ENCODE results near the gene LHFPL3. TPM values are rescaled to one million over a fixed set of nuclear protein-coding genes. Genes with fewer than 3 reads are reported as not detected.

The LHFPL3 gene
- polyA plus RNA-seq, 3 donors = 0.02 TPM; not detected in 2

GRCh38 chr7:104846731-104847130 is 518.3 kb downstream of the LHFPL3 start:
- H3K27ac ChIP-seq (ENCODE audit: low read depth, low read length) = no peak overlapping the region
- WGBS, 3 donors = 62 to 83% (median 74%) methylated on average over 1 of the region's 1 CpG

- no peak overlapping the region for H3K27ac ChIP-seq (ENCODE audit: low read depth, low read length)
- 50 to 58% (median 57%) methylated on average over 7 of the region's 7 CpGs for whole genome bisulfite sequencing, 3 donors
Observed at GRCh38 chr7:104848138-104848990, 520.0 kb downstream of the LHFPL3 start.

GRCh38 chr7:104850374-104850773 is 522.0 kb downstream of the LHFPL3 start:
- no peak overlapping the region for H3K27ac ChIP-seq (ENCODE audit: low read depth, low read length)
- WGBS, 3 donors = 80 to 89% (median 83%) methylated on average over 1 of the region's 1 CpG

GRCh38 chr7:104851268-104851667 is 522.9 kb downstream of the LHFPL3 start:
- 79 to 84% (median 81%) methylated on average over 2 of the region's 2 CpGs for WGBS, 3 donors

GRCh38 chr7:104852386-104852785 is 524.0 kb downstream of the LHFPL3 start:
- WGBS, 3 donors = 68 to 76% (median 73%) methylated on average over 1 of the region's 1 CpG
- no peak overlapping the region for H3K27ac ChIP-seq (ENCODE audit: low read depth, low read length)

More at GRCh38 chr7:104851268-104851667, 522.9 kb downstream of the LHFPL3 start:
- H3K27ac ChIP-seq (ENCODE audit: low read depth, low read length) = no peak overlapping the region

- 78 to 86% (median 86%) methylated on average over 2 of the region's 2 CpGs for WGBS, 3 donors
- no peak overlapping the region for H3K27ac ChIP-seq (ENCODE audit: low read depth, low read length)
Observed at GRCh38 chr7:104855861-104856260, 527.5 kb downstream of the LHFPL3 start.

- WGBS, 3 donors = 34 to 73% (median 36%) methylated on average over 5 of the region's 5 CpGs
- no peak overlapping the region for H3K27ac ChIP-seq (ENCODE audit: low read depth, low read length)
Observed at GRCh38 chr7:104857458-104858425, 529.3 kb downstream of the LHFPL3 start.

GRCh38 chr7:104859754-104860426 is 531.5 kb downstream of the LHFPL3 start:
- WGBS, 3 donors = 58 to 87% (median 68%) methylated on average over 4 of the region's 4 CpGs
- no peak overlapping the region for H3K27ac ChIP-seq (ENCODE audit: low read depth, low read length)

- 41 to 64% (median 47%) methylated on average over 5 of the region's 5 CpGs for WGBS, 3 donors
- H3K27ac ChIP-seq (ENCODE audit: low read depth, low read length) = no peak overlapping the region
Observed at GRCh38 chr7:104861729-104862390, 533.5 kb downstream of the LHFPL3 start.

- 66 to 77% (median 71%) methylated on average over 7 of the region's 7 CpGs for WGBS, 3 donors
- H3K27ac ChIP-seq (ENCODE audit: low read depth, low read length) = no peak overlapping the region
Observed at GRCh38 chr7:104862719-104863118, 534.3 kb downstream of the LHFPL3 start.

GRCh38 chr7:104873401-104873800 is 545.0 kb downstream of the LHFPL3 start:
- 67 to 80% (median 67%) methylated on average over 10 of the region's 10 CpGs for WGBS, 3 donors
- no peak overlapping the region for H3K27ac ChIP-seq (ENCODE audit: low read depth, low read length)

- 75 to 89% (median 81%) methylated on average over 3 of the region's 3 CpGs for WGBS, 3 donors
- no peak overlapping the region for H3K27ac ChIP-seq (ENCODE audit: low read depth, low read length)
Observed at GRCh38 chr7:104878577-104878976, 550.2 kb downstream of the LHFPL3 start.

GRCh38 chr7:104883248-104883717 is 554.9 kb downstream of the LHFPL3 start:
- no peak overlapping the region for H3K27ac ChIP-seq (ENCODE audit: low read depth, low read length)
- WGBS, 3 donors = 31 to 45% (median 38%) methylated on average over 6 of the region's 6 CpGs

- no peak overlapping the region for H3K27ac ChIP-seq (ENCODE audit: low read depth, low read length)
- WGBS, 3 donors = 23 to 27% (median 24%) methylated on average over 17 of the region's 17 CpGs
Observed at GRCh38 chr7:104883718-104884452, 555.5 kb downstream of the LHFPL3 start.

GRCh38 chr7:104886651-104887050 is 558.2 kb downstream of the LHFPL3 start:
- H3K27ac ChIP-seq (ENCODE audit: low read depth, low read length) = no peak overlapping the region
- WGBS, 3 donors = 58 to 64% (median 61%) methylated on average over 4 of the region's 4 CpGs

- 75 to 87% (median 85%) methylated on average over 5 of the region's 5 CpGs for WGBS, 3 donors
- H3K27ac ChIP-seq (ENCODE audit: low read depth, low read length) = no peak overlapping the region
Observed at GRCh38 chr7:104890216-104890615, 561.8 kb downstream of the LHFPL3 start.

GRCh38 chr7:104891949-104892348 is 563.5 kb downstream of the LHFPL3 start:
- H3K27ac ChIP-seq (ENCODE audit: low read depth, low read length) = no peak overlapping the region
